Renal cortical epithelial cell (primary cell): ENCODE data around the gene PRR11. TPM values are rescaled to one million over a fixed set of nuclear protein-coding genes. Genes with fewer than 3 reads are reported as not detected.
A peak's percentile ranks its signal among the peaks of the same experiment; 100 is the strongest.
"Not testable (repeated sequence)": the region's sequence is repeated elsewhere in the genome, so short reads cannot be mapped to it uniquely, and the experiment has no call there.

ENCODE experiments used
- DNase-seq: peaks from one replicate; pipeline ENCODE4 v3.0.0-alpha.2; 2011; ENCODE audit warnings: low read depth
- total RNA-seq: library from RNA; depleted of rRNA; stranded (reverse); fragments of >200 nt; gene quantifications from 2 replicates; pipeline ENCODE4 v1.2.3, GENCODE V29; 2014

Gene PRR11
- total RNA-seq: 2.4 and 10.2 TPM in 2 replicates

DNA sequence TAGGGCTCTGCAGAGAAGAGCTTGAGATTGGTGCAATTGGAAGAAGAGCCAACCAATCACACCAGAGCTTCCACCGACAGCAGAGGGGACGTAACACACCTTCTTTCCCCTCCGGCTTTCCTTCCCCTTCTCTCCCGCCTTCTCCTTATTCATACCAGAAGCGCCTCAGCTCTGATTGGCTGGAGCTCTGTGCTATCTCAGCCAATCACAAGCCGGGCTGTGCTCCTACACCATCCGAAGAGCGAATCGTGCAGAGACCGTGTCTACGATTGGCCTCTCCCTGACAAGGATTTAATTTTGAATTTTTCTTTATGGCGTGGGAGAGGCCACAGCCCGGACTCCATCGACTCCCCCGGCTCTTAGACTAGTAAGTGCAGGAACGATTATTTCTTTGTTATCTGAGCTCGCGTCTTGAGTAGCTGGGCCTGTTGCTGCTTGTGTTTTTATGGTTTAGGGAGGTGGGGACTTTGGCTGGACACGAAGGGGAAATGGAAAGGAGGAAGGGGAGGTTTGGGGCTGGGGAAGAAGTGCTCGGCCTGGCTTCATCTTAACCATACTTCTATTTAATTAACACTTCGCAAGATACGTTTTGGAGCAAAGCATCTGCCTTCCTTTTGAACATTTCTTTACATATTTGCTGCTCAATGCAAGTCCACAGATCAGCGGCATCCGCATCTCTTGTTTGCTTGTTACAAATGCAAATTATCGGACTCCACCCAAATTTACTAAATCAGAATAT, at the start of gene PRR11:
PRR11 (plus strand) TSS at position 308 of the 739 bp plus-strand sequence. CDS start 14,007 bp downstream, outside the sequence.
- DNase-seq: peak; percentile 100

DNA sequence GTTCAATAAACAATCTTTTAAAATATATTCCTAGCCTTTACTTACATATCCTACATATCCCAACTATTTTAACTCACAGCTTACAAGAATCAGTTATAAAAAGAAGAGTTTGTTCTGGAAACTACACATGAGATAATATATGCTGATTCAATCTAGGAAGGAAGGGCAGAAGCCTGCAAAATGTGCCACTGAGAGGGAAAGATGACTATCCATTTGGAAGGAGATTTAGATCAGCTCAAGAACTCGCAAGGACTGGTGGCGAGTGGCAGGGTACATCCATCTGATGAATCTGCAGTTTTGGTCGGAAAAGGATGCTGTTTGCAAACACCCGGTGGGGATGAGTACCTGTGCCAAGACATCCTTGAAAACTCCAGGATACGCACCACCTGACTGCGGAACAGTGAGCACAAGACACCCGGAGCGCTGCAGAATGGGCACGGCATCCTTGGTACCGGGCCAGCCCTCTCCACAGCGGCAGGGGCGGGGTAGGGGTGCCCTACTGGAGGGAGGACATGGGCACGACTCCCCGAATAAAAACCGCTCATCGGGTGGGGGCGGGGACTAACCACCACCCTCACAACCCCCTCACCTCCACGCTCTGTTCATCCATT, 49.6 kb upstream of the PRR11 start:
- peak; percentile 31 for DNase-seq

DNA sequence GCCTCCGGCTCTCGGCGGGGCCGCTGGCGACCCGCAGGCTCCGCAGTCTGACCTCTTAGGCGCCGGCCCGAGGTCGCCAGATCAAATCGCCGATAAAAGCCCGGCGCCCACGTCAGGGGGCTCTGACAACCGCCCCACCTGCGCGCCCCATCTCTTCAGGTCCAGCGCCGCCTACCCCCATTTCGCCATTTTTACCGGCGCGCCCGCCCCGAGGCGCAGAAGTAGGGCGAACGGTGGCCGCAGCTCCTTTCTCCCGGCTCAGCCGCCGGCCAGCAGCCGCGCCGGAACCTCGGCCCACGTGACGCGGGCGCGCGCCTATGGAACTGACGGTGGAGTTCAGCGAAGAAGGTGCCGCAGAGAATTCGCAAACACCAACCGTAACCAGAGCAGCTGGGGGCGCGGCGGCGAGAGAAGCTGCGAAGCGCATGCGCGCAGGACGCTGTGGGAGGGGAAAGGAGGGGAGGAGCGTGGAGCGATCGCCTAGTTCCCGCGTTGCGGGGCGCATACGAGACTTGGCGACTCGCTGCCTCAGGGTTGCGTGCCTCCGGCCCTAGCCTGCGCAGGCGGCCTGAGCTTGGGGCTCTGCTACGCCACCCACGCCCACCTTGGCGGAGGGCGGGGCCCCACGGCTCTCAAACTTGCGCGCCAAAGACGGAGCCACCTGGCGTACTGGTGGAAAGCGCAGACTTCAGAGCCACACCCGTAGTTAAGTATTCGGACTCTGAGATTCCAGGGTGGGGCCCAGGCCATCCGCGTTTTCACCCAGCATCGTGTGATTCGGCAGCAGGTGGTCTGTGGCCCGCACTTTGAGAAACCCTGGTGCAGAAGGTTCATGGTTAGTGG, 48.9 kb upstream of the PRR11 start, which contains the start of gene TRIM37:
TRIM37 (minus strand) TSS at position 418 of the 843 bp plus-strand sequence. CDS start 419 bp downstream, outside the sequence.
- DNase-seq: peak; percentile 93

DNA sequence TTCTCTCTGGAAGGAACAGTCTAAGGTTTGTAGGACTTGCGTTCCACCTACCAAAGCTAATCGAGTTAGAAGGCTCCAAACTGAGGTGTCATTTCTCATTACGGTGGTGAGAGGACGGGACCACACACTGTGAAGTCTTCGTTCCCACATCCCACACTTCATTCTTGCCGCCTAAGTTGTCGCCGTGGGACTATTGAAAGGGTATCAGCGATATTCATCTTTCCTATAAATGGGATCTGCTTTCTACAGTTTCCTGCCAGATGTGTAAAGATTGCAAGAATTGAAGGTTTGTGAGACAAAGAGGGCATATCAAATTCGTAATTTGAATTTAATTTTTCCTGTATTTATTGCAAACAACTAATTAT, 48.3 kb upstream of the PRR11 start:
- DNase-seq: no peak

DNA sequence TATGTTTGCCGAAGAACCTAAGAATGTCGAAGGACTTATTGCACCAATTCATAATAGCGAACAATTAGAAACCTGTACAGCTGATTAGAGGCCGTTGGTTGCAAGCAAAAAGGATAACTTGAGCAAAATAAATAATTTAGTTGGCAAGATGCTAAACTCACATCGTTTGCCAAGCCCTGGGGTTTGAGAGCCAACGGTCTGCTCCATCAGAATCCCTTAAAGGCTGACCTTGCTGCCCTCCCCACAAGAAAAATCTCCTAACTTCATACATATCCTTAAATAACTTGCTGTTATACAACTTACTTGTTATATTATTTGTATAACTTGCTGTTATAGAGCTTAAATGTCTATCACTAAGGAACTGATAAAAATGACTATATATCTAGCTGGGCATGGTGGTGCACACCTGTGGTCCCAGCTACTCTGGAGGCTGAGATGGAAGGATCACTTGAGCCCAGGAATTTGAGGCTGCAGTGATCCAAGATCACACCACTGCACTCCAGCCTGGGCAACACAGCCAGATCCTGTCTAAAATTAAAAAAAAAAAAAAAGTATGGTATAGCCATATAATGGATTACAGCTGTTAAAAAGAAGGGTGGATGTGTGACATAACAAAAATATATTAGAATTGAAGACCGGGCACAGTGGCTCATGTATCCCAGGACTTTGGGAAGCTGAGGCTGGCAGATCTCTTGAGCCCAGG, 47.0 kb upstream of the PRR11 start:
- no peak for DNase-seq

DNA sequence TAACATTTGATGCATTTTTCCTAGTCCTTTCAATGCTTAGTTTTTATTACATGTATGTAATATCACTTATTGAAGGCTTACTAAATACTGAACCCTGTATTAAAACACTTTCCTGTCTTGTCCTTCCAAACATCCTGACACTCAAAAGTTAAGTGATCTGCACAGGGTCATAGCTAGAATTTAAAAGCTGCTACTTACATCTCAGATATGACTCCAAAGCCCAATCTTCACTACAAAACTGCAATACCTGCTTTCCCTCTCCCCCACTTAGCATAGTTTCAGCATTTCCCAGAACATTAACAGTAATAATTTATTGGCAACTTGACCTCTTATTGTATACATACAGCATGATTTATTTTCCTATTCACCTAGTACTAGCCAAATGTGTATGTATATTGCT, 44.6 kb upstream of the PRR11 start:
- no peak for DNase-seq

DNA sequence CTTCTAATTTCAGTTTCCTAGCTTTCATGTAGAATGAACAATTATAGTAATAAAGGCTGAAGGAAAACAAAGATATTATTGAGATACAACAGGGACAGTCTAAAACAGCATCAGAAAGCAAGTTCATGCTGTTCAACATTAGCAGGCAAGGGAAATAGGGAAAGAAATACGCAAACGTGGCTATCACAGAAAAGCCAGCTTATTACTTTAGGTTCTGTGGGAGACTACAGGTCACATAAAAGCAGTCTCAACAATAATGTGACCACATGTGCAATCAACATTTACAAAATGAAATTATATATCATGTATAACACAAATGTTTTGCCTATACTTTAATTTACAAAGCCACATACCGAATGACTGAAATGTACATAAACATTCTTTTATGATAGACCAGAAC, 44.0 kb upstream of the PRR11 start:
- DNase-seq: no peak

DNA sequence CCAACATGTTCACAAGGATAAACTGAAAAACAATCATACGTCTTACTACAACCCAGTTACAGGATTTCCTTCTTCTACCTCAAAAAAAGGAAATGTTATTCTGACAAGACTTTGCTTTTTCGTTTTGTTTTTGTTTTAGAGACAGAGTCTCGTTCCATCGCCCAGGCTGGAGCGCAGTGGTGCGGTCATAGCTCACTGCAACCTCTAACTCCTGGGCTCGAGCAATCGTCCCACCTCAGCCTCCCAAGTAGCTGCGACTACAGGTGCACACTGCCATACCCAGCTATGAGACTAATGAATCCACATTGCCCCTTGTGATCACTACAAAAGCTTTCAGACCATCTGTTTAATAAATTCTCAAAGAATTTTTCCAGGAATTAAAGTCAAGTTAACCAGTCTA, 40.1 kb upstream of the PRR11 start:
- DNase-seq: no peak

DNA sequence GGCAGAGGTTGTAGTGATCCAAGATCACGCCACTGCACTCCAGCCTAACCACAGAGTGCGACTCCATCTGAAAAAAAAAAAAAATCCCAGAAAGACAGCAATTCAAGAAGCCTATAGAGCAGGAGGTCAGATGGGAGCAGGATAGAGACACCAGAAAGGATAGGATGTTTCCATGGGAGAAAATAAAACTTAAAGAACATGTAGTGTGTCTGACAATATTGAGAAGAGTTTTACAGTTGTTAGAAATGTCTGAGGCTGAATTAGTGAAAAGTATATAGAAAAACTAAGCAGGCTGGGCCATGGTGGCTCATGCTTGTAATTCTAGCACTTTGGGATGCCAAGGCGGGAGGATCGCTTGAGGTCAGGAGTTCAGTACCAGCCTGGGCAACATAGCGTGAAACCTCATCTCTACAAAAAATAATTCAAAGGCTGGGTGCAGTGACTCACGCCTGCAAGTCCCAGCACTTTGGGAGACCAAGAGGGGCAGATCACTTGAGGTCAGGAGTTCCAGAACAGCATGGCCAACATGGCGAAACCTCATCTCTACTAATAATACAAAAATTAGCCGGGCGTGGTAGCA, 33.6 kb upstream of the PRR11 start:
- peak; percentile 91 for DNase-seq

DNA sequence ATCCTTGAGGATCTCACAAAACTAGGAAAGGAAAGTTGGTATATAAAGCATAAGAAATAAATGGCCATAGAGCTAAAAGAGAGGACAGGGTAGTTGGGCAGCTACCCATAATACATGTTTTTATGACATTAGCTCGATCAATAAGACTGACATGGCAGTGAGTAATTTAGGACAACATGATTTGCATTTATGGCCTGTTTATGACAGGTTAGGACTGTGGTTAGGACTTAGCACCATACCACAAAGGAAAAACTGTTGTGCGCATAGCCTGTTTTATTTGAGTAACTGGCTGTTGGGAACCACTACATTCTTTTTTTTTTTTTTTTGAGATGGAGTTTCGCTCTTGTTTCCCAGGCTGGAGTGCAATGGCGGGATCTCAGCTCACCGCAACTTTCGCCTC, 30.9 kb upstream of the PRR11 start:
- no peak for DNase-seq

DNA sequence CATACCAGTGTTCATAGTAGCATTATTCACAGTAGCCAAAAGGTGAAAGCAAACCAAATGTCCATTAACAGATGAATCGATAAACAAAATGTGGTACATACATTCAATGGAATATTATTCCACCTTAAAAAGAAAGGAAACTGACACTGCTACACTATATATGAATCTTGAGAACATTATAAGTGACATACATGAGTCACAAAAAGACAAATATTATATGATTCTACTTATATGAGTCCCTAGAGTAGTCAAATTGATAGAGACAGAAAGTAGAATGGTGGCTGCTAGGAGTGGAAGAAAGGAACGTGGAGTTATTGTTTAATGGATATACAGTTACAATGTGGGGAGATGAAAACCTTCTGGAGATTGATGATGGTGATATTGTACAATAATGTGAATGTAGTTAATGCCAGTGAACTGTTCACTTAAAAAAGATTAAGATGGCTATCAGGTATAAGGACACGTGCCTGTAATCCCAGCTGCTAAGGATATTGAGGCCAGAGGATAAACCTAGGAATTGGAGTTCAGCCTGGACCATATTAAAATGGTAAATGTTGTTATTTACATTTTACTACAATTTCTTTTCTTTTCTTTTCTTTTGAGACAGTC, 28.6 kb upstream of the PRR11 start:
- no peak for DNase-seq

DNA sequence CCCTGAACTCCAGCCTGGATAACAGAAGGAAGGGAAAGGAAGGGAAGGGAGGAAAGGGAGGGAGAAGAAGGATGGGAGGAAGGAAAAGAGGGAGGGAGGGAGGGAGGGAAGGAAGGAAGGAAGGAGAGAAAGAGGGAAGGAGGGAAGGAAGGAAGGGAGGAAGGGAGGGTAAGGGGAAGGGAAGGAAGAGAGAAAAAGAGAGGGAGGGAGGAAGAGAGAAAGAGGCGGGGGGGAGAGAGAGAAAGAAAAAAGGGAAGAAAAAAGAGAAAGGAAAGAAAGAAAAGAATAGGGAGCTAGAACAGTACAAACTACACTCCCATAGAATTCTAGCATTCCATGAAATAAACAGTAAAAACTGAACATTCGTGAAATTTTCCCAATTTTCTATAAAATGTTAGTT, 25.7 kb upstream of the PRR11 start:
- DNase-seq: no peak

DNA sequence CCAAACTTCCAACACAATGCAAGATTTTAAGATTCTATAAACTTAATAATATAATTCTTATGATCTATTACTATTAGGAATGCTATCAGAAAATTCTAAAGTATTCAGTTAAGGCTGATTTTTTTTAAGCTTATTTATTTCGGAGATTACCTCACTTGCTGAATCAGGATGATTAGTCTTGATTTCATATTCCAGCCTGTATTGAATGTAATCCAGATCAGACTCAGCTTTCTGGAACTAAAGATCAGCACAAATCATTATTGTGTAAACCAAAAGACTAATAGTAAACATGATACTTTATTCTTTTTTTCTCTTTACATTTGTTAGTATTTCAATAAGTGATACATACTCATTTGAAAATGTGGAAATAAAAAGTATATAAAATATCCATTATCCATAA, 24.4 kb upstream of the PRR11 start:
- DNase-seq: no peak

DNA sequence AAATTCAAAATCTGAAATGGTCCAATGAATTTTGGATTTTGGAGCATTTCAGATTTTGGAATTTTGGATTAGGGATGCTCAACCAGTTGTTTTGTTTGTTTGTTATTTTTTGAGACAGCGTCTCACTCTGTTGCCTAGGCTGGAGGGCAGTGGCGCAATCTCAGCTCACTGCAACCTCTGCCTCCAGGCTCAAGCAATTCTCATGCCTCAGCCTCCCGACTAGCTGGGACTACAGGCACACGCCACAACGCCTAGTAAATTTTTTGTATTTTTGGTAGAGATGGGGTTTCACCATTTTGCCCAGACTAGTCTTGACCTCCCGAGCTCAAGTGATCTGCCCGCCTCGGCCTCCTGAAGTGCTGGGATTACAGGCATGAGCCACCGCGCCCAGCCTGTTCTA, 17.2 kb upstream of the PRR11 start:
- not testable (repeated sequence) for DNase-seq

DNA sequence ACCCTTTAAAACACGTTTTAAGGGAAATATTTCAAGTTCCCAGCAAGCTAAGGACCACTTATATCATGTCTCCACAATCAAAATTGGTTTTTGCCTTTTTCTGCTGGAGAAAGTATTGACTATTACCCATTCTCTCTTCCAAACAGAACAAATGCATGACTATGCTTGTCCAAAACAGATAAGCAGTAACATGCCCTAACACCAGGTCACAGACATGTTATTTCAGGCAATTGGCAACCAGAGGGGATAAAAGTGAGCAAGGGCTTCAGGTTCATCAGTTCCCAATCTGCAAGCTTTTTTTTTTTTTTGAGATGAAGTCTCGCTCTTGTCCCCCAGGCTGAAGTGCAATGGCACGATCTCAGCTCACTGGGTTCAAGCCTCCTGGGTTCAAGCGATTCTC, 15.6 kb upstream of the PRR11 start:
- DNase-seq: no peak

DNA sequence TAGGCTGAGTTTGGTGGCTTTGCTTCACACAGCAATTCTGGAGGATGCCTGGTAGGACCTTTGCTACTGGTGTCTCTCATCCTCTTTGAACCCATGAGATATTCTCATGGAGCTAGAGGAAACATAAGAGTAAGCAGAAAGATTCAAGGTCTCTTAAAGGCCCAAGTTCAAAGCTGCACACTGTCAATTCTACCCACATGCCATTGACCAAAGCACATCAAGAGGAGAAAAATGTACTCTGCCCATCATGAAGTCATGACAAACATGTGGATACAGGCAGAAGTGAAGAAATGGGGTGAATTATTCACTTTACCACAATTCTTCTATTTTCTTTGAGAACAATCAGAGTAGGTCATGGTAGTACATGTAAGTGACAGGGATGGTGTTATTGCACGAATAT, 13.7 kb upstream of the PRR11 start:
- no peak for DNase-seq

DNA sequence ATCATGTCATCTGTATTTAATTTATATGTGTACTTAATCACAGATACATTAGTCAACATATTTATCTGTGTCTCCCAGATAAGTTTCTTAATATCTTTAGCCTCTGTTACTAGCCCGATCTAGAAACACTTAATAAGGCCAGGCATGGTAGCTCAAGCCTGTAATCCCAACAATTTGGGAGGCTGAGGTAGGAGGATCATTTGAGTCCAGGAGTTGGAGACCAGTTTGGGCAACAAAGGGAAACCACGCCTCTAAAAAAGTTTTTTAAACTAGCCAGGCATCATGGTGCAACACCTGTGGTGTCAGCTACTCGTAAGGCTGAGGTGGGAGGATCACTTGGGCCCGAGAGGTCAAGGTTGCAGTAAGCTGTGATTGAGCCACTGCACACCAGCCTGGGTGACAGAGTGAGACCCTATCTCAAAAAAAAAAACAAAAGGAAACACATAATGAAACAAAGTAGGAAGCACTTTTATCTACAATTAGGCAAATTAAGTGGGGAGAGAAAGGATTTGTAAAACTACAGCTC, 9.9 kb upstream of the PRR11 start:
- DNase-seq: no peak

DNA sequence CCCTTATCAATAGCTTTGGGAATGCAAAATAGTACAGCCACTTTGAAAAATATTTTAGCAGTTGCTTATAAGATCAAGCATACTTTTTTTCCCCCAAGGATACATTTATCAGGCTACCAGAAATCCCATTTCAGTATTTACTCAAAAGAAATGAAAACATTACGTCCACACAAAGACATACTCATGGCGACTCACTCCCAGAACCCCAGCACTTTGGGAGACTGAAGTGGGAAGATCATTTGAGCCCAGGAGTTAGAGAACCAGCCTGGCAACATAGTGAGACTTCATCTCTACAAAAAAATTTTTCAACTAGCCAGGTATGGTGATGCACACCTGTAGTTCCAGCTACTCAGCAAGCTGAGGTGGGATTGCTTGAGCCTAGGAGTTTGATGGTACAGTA, 6.5 kb upstream of the PRR11 start:
- peak; percentile 53 for DNase-seq

DNA sequence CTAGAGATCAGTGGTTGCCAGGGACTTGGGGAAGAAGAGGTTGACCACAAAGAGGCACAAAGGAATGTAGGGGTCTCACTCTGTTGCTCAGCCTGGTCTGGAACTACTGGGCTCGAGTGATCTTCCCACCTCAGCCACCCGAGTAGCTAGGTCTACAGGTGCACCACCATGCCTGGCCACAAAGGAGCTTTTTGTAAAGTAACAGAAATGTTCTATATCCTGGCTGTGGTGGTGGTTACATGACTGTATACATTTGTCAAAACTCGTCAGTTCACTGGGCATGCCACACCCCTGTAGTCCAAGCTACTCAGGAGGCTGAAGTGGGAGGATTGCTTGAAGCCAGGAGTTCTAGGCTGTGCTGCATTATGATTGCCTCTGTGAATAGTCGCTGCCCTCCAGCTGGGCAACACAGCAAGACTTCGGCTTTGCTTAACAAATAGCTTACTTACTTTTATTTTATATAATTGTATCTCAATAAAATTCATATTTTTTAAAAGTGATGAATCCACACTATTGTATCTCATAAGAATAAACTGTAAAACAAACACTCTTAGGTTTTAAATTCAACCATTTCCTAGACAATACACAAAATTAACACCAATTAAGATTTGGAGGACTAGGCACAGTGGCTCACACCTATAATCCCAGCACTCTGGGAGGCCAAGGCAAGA, 5.6 kb upstream of the PRR11 start:
- DNase-seq: no peak

DNA sequence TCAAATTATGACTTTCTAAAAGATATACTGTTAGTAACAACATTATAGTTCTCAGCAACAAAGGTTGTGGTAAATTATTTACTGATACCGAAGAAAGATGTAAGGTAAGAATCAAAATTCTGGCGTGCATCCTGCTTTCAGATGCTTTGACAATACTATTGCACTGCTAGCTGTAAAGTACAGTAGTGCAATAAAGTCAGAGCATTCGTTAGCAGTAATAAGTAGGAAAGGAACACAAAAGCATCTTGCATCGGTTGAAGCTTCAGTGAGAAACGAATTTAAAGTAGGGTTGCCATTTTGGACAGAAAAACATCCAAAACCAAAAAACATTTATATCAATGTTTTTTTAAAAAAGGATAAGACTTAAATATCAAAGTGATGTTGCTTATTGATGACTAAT, 4.5 kb upstream of the PRR11 start:
- no peak for DNase-seq
